SK-N-MC (cell line): ENCODE data around the gene ANK2.

ENCODE experiments used
- DNase-seq: peaks from one replicate; pipeline ENCODE4 v3.0.0-alpha.2; 2011; ENCODE audit warnings: low read depth, low spot score
- H3K27ac ChIP-seq: fragments of 200-600 bp; sonication (generic); 2 replicates; pipeline ENCODE4 v1.5.1; 2016; ENCODE audit warnings: mixed run types
- H3K36me3 ChIP-seq: fragments of 200-600 bp; sonication (generic); 2 replicates; pipeline ENCODE4 v1.6.1; 2017; ENCODE audit warnings: antibody characterized with exemption, low read length, mixed read lengths; ENCODE audit not compliant: insufficient read depth
- H3K4me3 ChIP-seq: fragments of 200-600 bp; sonication (generic); 2 replicates; pipeline ENCODE4 v1.5.1; 2016
- H3K9ac ChIP-seq: fragments of 200-600 bp; sonication (generic); 2 replicates; pipeline ENCODE4 v1.8.0; 2017; ENCODE audit warnings: mixed run types, mixed read lengths; ENCODE audit not compliant: insufficient read length
- H3K9me3 ChIP-seq: fragments of 200-600 bp; sonication (generic); 2 replicates; pipeline ENCODE4 v1.6.1; 2017; ENCODE audit warnings: low read depth, mild to moderate bottlenecking, antibody characterized with exemption, low read length, moderate library complexity, mixed read lengths
- EZH2 ChIP-seq: fragments of 200-600 bp; sonication (generic); IDR thresholded peaks from one replicate; pipeline ENCODE4 v1.6.1; 2017; ENCODE audit warnings: antibody characterized with exemption
- FOXP2 ChIP-seq: optimal IDR thresholded peaks from 2 replicates; pipeline ENCODE3; 2011; ENCODE audit warnings: mild to moderate bottlenecking, moderate library complexity; ENCODE audit not compliant: insufficient read depth; ENCODE audit errors: extremely low read length, control extremely low read depth
- POLR2AphosphoS5 ChIP-seq: IDR thresholded peaks from 2 replicates; pipeline ENCODE4 v1.6.1; 2012; ENCODE audit warnings: mild to moderate bottlenecking, low read depth, low read length, borderline replicate concordance

Gene ANK2

DNA sequence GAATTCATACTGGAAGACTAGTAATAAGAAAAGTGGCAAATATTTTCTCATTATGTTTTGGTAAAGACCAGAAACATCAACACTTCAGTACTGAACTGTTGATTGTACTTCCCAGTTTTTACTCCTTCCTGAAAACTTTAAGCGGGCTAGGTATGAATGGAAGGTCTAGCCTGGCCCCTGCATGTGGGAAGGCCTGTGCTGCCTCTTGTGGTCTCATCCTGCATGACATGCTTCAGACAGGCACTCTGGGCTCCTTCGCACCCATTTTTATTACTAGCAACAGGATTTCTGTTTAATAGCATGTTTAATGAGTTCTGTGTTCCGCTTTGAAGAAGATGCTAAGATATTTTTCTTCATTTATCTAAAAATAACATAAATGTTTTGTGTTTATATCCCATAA, 279.1 kb downstream of the ANK2 start:
- H3K9ac ChIP-seq = no peak overlapping the region
- no peak for DNase-seq
- H3K27ac ChIP-seq = no peak overlapping the region
- TF ChIP-seq EZH2 (no peak), FOXP2 (no peak), POLR2AphosphoS5 (no peak)
- no peak overlapping the region for H3K4me3 ChIP-seq
- H3K36me3 ChIP-seq = no peaks in the 10 kb centered on the region
- H3K9me3 ChIP-seq = no peaks in the 10 kb centered on the region

DNA sequence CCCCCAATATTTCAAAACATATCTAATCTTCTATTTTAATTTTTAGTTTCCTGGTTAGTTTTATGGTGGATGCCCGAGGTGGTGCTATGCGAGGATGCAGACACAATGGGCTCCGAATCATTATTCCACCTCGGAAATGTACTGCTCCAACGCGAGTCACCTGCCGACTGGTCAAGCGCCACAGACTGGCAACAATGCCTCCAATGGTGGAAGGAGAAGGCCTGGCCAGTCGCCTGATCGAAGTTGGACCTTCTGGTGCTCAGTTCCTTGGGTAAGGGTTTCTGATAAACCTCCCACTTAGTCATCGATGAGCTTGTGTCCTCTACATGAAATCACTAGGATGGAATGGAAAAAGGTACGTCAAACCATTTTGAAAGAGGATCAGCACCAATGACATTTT, 280.7 kb downstream of the ANK2 start:
- no peak for DNase-seq
- TF ChIP-seq FOXP2 (no peak), POLR2AphosphoS5 (no peak)
- Histone ChIP-seq H3K9ac (no peak overlapping the region), H3K36me3 (no peaks in the 10 kb centered on the region), H3K27ac (no peak overlapping the region), H3K9me3 (no peaks in the 10 kb centered on the region), H3K4me3 (no peak overlapping the region)

DNA sequence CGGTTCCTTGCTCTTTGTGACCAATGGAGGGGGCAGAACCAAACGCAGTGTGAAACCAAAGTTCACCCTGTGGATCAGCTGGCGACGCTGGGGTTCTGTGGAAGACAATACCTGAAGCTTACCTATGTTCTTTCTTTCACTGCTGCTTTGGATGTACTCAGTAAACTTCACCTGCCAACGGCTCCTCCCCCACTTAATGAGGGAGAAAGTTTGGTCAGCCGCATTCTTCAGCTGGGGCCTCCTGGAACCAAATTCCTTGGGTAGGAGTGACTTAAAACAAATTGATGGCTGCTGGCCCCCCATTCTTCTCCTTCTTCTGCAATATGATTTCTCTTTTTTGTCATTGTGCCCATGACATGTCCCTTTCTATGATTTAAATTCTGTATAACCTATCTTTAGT, 282.4 kb downstream of the ANK2 start:
- Histone ChIP-seq H3K9ac (no peak overlapping the region), H3K36me3 (no peaks in the 10 kb centered on the region), H3K9me3 (no peaks in the 10 kb centered on the region), H3K27ac (no peak overlapping the region), H3K4me3 (no peak overlapping the region)
- no peak for DNase-seq
- no peak for TF ChIP-seq EZH2

DNA sequence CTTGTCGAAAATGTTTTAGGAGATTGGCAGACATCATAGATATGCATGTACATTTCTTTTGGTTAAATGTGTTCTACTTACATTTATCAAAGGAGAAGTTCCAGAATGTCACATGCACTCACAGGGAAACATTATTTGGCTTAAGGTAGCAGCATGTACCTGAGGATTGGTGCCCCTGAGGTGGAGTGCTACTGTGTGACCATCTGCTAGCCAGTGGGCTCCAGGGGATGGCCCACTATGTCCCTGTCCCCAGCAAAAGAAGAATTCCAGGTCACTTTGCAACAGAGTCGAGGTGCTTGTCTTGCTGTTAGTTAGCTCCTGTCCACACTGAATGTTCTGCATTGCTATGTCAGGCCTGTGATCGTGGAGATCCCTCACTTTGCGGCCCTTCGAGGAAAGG, 283.2 kb downstream of the ANK2 start:
- Histone ChIP-seq H3K27ac (no peak overlapping the region), H3K4me3 (no peak overlapping the region), H3K9ac (no peak overlapping the region), H3K9me3 (no peaks in the 10 kb centered on the region), H3K36me3 (no peaks in the 10 kb centered on the region)
- DNase-seq = no peak
- no peak for TF ChIP-seq FOXP2
- no peak for TF ChIP-seq POLR2AphosphoS5
- TF ChIP-seq EZH2 = no peak

DNA sequence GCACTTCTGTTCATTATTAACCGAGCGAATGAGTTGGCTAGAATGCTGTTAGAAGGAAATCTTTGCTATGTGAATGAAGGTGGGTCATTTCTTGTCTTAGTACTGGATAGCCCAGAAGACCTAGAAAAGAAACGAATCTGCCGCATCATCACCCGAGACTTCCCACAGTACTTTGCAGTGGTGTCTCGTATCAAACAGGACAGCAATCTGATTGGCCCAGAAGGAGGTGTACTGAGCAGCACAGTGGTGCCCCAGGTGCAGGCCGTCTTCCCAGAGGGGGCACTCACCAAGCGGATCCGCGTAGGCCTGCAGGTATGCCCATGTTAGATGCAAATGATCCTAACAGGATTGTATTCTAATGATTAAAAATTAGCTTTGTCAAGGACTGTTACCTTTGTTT, 286.3 kb downstream of the ANK2 start:
- no peaks in the 10 kb centered on the region for H3K36me3 ChIP-seq
- DNase-seq = no peak
- no peak overlapping the region for H3K9ac ChIP-seq
- TF ChIP-seq EZH2 (no peak), POLR2AphosphoS5 (no peak)
- H3K27ac ChIP-seq = no peak overlapping the region
- H3K9me3 ChIP-seq = no peaks in the 10 kb centered on the region
- H3K4me3 ChIP-seq = no peak overlapping the region

DNA sequence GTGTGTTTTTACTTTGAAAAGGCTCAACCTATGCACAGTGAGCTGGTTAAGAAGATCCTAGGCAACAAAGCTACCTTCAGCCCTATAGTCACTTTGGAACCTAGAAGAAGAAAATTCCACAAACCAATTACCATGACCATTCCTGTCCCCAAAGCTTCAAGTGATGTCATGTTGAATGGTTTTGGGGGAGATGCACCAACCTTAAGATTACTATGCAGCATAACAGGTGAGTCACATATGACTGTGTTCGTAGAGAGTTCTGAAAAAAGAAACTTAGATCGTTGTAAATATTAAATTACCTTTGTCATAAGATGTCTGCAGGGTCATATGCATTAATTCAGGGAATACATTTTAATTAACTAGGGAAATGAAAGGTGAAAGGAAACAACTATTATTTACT, 287.1 kb downstream of the ANK2 start:
- TF ChIP-seq POLR2AphosphoS5 (no peak), EZH2 (no peak), FOXP2 (no peak)
- H3K9me3 ChIP-seq = no peaks in the 10 kb centered on the region
- no peak for DNase-seq
- H3K36me3 ChIP-seq = no peaks in the 10 kb centered on the region
- no peak overlapping the region for H3K9ac ChIP-seq
- no peak overlapping the region for H3K27ac ChIP-seq
- H3K4me3 ChIP-seq = no peak overlapping the region

DNA sequence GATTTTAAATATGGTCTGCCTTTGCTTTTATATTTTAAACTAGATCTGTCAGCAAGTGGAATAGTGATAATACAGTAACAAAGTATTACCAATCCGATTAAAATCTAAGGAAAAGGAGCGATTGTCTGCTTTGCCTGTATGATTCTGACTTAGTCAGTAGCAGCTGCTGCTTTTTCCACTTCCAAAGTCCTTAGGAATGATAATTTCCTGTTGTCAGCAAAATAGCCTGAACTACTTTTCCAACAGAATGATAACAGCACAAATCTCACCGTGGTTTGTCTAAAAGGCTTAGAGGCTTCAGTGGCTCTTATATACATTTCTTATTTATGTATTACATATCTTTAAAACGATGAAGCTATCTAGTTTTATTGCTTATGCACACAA, 290.0 kb downstream of the ANK2 start:
- H3K9ac ChIP-seq = no peak overlapping the region
- no peaks in the 10 kb centered on the region for H3K36me3 ChIP-seq
- H3K9me3 ChIP-seq = no peaks in the 10 kb centered on the region
- no peak for TF ChIP-seq FOXP2
- no peak for TF ChIP-seq EZH2
- TF ChIP-seq POLR2AphosphoS5 = no peak
- no peak overlapping the region for H3K4me3 ChIP-seq
- no peak for DNase-seq
- no peak overlapping the region for H3K27ac ChIP-seq

DNA sequence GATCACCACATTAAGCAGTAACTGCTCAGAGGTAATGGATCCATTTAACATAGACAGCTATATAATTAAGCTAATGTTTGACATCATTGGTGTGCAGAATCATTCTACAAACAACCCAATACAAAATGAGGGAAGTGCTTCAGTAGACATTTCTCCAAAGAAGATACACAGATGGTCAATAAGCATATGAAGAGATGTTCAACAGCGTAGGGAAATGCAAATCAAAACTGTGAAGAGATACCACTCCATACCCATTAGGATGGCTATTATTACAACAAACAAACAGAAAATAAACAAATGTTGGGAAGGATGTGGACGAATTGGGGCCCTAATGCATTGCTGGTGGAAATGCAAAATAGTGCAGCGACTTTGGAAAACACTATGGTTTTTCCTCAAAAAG, 294.6 kb downstream of the ANK2 start:
- Histone ChIP-seq H3K36me3 (no peaks in the 10 kb centered on the region), H3K9me3 (no peaks in the 10 kb centered on the region), H3K27ac (no peak overlapping the region), H3K9ac (no peak overlapping the region), H3K4me3 (no peak overlapping the region)
- no peak for DNase-seq
- TF ChIP-seq EZH2 = no peak
- TF ChIP-seq POLR2AphosphoS5 = no peak
- TF ChIP-seq FOXP2 = no peak

DNA sequence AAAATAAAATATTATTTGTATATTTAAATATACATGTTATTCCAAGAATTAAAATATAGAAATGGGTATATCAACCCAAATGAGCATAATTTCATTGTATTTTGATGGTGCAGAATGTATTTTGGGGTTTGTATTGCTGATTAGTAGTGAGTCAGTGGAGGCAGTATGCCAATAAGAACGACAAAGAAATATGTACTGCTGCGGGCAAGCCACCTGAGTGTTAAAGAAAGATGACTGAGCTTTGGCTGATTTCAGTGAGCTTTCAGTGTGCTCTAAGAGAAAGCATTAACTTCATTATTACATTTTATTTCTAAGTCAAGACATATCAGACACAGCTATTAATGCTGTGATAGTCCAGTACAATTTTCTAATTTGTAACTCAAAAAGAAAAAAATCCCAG, 297.8 kb downstream of the ANK2 start:
- DNase-seq = no peak
- no peaks in the 10 kb centered on the region for H3K36me3 ChIP-seq
- H3K4me3 ChIP-seq = no peak overlapping the region
- TF ChIP-seq EZH2 (no peak), POLR2AphosphoS5 (no peak), FOXP2 (no peak)
- H3K27ac ChIP-seq = no peak overlapping the region
- H3K9ac ChIP-seq = no peak overlapping the region
- H3K9me3 ChIP-seq = no peaks in the 10 kb centered on the region

DNA sequence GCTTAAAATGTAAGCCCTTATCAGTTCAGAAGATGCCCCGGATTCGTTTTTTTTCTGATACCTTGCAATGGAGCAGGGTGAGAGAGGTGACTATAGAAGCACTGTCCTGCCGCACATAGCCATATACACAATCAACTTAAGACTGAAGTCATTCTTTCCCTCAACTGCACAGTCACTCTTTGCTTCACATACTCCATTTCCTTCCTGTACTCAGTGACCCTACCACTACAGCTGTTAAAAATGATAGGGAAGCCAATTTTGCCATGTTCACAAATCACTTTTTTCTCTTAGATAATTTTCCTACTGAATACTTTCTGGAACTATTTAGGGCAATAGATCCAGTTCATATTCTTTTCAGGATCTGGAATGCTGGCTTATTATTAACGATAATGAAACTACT, 300.0 kb downstream of the ANK2 start:
- Histone ChIP-seq H3K9me3 (no peaks in the 10 kb centered on the region), H3K4me3 (no peak overlapping the region), H3K27ac (no peak overlapping the region), H3K9ac (no peak overlapping the region), H3K36me3 (no peaks in the 10 kb centered on the region)
- DNase-seq = no peak
- TF ChIP-seq FOXP2 (no peak), POLR2AphosphoS5 (no peak), EZH2 (no peak)
